G401.6 (cell line): Measurements from ENCODE around the gene THEMIS.

Source experiments
- FAIRE-seq: peaks from 2 replicates; lab custom pipeline; 2012; peaks lifted over from hg19 to GRCh38; lab: Jason Lieb, UNC

The THEMIS gene

GRCh38 chr6:127912914-127913313, 12.1 kb upstream of the THEMIS start:
- FAIRE-seq = no peak

- FAIRE-seq = no peak
These were observed 7.2 kb upstream of the THEMIS start for GRCh38 chr6:127907960-127908640.

GRCh38 chr6:127904160-127904559, 3.3 kb upstream of the THEMIS start:
- no peak for FAIRE-seq

- FAIRE-seq = no peak
These were observed 2.1 kb upstream of the THEMIS start for GRCh38 chr6:127902933-127903332.

GRCh38 chr6:127897484-127897883, 3.4 kb downstream of the THEMIS start:
- no peak for FAIRE-seq

GRCh38 chr6:127894051-127894450, 6.8 kb downstream of the THEMIS start:
- FAIRE-seq = no peak

GRCh38 chr6:127893541-127893940, 7.3 kb downstream of the THEMIS start:
- FAIRE-seq = no peak

- no peak for FAIRE-seq
These were observed 9.0 kb downstream of the THEMIS start for GRCh38 chr6:127891731-127892326.

- no peak for FAIRE-seq
These were observed 14.3 kb downstream of the THEMIS start for GRCh38 chr6:127886603-127887002.

- FAIRE-seq = no peak
These were observed 16.7 kb downstream of the THEMIS start for GRCh38 chr6:127884134-127884533.

- FAIRE-seq = peak; percentile 19
These were observed 18.9 kb downstream of the THEMIS start for GRCh38 chr6:127881949-127882348.

GRCh38 chr6:127880429-127880828, 20.4 kb downstream of the THEMIS start:
- FAIRE-seq = no peak

- FAIRE-seq = no peak
These were observed 21.2 kb downstream of the THEMIS start for GRCh38 chr6:127879685-127880084.

- FAIRE-seq = no peak
These were observed 22.7 kb downstream of the THEMIS start for GRCh38 chr6:127878115-127878514.

GRCh38 chr6:127877231-127877630, 23.6 kb downstream of the THEMIS start:
- no peak for FAIRE-seq

GRCh38 chr6:127869772-127870404, 31.0 kb downstream of the THEMIS start:
- FAIRE-seq = no peak

- FAIRE-seq = no peak
These were observed 31.7 kb downstream of the THEMIS start for GRCh38 chr6:127869183-127869582.

- no peak for FAIRE-seq
These were observed 32.5 kb downstream of the THEMIS start for GRCh38 chr6:127868338-127868737.

GRCh38 chr6:127866766-127867165, 34.1 kb downstream of the THEMIS start:
- FAIRE-seq = no peak

- no peak for FAIRE-seq
These were observed 35.8 kb downstream of the THEMIS start for GRCh38 chr6:127865108-127865507.

GRCh38 chr6:127864701-127865100, 36.2 kb downstream of the THEMIS start:
- no peak for FAIRE-seq

GRCh38 chr6:127860723-127861122, 40.1 kb downstream of the THEMIS start:
- FAIRE-seq = no peak

- no peak for FAIRE-seq
These were observed 40.9 kb downstream of the THEMIS start for GRCh38 chr6:127859956-127860355.
